GM23338 (cell line): ENCODE data around the gene NEK7. TPM values are rescaled to one million over a fixed set of nuclear protein-coding genes. Genes with fewer than 3 reads are reported as not detected.

Experiments
- ATAC-seq: fragments of 200-7000 bp; cut with Tn5 transposase; 3 replicates; pipeline ENCODE4 v1.9.1; 2020
- DNase-seq: peaks from one replicate; pipeline ENCODE4 v3.0.0-alpha.2; 2015; ENCODE audit warnings: low spot score
- H2AFZ ChIP-seq: fragments of 200-600 bp; sonication (generic); 2 replicates; pipeline ENCODE4 v1.8.0; 2016; ENCODE audit warnings: antibody characterized with exemption, mild to moderate bottlenecking, moderate library complexity
- H3F3A ChIP-seq: fragments of 200-600 bp; sonication (generic); replicated peaks from 2 replicates; pipeline ENCODE4 v1.8.0; 2017; ENCODE audit warnings: antibody characterized with exemption, mixed run types, low read depth
- H3K27ac ChIP-seq: fragments of 200-600 bp; sonication (generic); 2 replicates; pipeline ENCODE4 v1.6.1; 2016; ENCODE audit warnings: low read depth
- H3K27me3 ChIP-seq: fragments of 200-600 bp; sonication (generic); 2 replicates; pipeline ENCODE4 v1.8.0; 2016; ENCODE audit warnings: mild to moderate bottlenecking, mixed run types, moderate library complexity; ENCODE audit not compliant: insufficient read depth
- H3K36me3 ChIP-seq: fragments of 200-600 bp; sonication (generic); 2 replicates; pipeline ENCODE4 v1.8.0; 2016; ENCODE audit warnings: mild to moderate bottlenecking; ENCODE audit not compliant: insufficient read depth
- H3K4me1 ChIP-seq: fragments of 200-600 bp; sonication (generic); 2 replicates; pipeline ENCODE4 v1.8.0; 2016; ENCODE audit warnings: mild to moderate bottlenecking, moderate library complexity; ENCODE audit not compliant: insufficient read depth
- H3K4me2 ChIP-seq: fragments of 200-600 bp; sonication (generic); 2 replicates; pipeline ENCODE4 v1.7.1; 2017; ENCODE audit warnings: mixed run types
- H3K4me3 ChIP-seq: fragments of 200-600 bp; sonication (generic); 2 replicates; pipeline ENCODE4 v1.6.1; 2016; ENCODE audit warnings: mixed run types
- H3K79me2 ChIP-seq: fragments of 200-600 bp; sonication (generic); replicated peaks from 2 replicates; pipeline ENCODE4 v1.8.0; 2017; ENCODE audit warnings: mild to moderate bottlenecking; ENCODE audit not compliant: insufficient read depth
- H3K9me2 ChIP-seq: fragments of 200-600 bp; sonication (generic); 2 replicates; pipeline ENCODE4 v1.8.0; 2017; ENCODE audit not compliant: insufficient read depth
- H4K20me1 ChIP-seq: fragments of 200-600 bp; sonication (generic); replicated peaks from 2 replicates; pipeline ENCODE4 v1.8.0; 2017; ENCODE audit warnings: mild to moderate bottlenecking; ENCODE audit not compliant: insufficient read depth
- H3K27ac Mint-ChIP-seq: 2 replicates; pipeline ENCODE4 v1.8.0; 2020; ENCODE audit warnings: inconsistent platforms, mild to moderate bottlenecking, moderate library complexity, mixed read lengths
- H3K27me3 Mint-ChIP-seq: 3 replicates; pipeline ENCODE4 v1.8.0; 2022; ENCODE audit warnings: low read depth, mild to moderate bottlenecking, moderate library complexity, mixed read lengths, inconsistent platforms; ENCODE audit not compliant: insufficient read depth, poor library complexity
- H3K36me3 Mint-ChIP-seq: 3 replicates; pipeline ENCODE4 v1.8.0; 2021; ENCODE audit warnings: low read depth, mild to moderate bottlenecking, inconsistent platforms, moderate library complexity, mixed read lengths
- H3K4me1 Mint-ChIP-seq: 3 replicates; pipeline ENCODE4 v1.8.0; 2020; ENCODE audit warnings: mild to moderate bottlenecking, inconsistent platforms, mixed read lengths
- H3K4me3 Mint-ChIP-seq: 3 replicates; pipeline ENCODE4 v1.8.0; 2021; ENCODE audit warnings: moderate library complexity, mild to moderate bottlenecking, inconsistent platforms, mixed read lengths
- H3K9me3 Mint-ChIP-seq: 3 replicates; pipeline ENCODE4 v1.8.0; 2020; ENCODE audit warnings: moderate library complexity, mild to moderate bottlenecking, inconsistent platforms, mixed read lengths
- EZH2 ChIP-seq: fragments of 200-600 bp; sonication (generic); IDR thresholded peaks from one replicate; pipeline ENCODE4 v1.8.0; 2017; ENCODE audit warnings: antibody characterized with exemption, mild to moderate bottlenecking, low read depth; ENCODE audit not compliant: unreplicated experiment
- JUNB ChIP-seq: IDR thresholded peaks from one replicate; pipeline ENCODE4 v1.6.1; 2016; ENCODE audit warnings: antibody characterized with exemption; ENCODE audit not compliant: unreplicated experiment
- NANOG ChIP-seq: IDR thresholded peaks from 2 replicates; pipeline ENCODE4 v1.6.1; 2016; ENCODE audit warnings: antibody characterized with exemption, borderline replicate concordance
- POLR2AphosphoS5 ChIP-seq: IDR thresholded peaks from 2 replicates; pipeline ENCODE4 v1.6.1; 2016; ENCODE audit warnings: antibody characterized with exemption, low read depth
- STAT1 ChIP-seq: IDR thresholded peaks from one replicate; pipeline ENCODE4 v1.6.1; 2016; ENCODE audit warnings: antibody characterized with exemption; ENCODE audit not compliant: unreplicated experiment
- ZNF331 ChIP-seq: fragments of 250-450 bp; sonication (Bioruptor Pico); IDR thresholded peaks from 2 replicates; pipeline ENCODE4 v1.5.0; 2020; ENCODE audit warnings: low read depth, mild to moderate bottlenecking, moderate library complexity
- ZNF462 ChIP-seq: fragments of 250-450 bp; sonication (Bioruptor Pico); IDR thresholded peaks from 2 replicates; pipeline ENCODE4 v1.5.0; 2020; ENCODE audit warnings: mild to moderate bottlenecking, moderate library complexity
- polyA plus RNA-seq: library from polyadenylated mRNA; unstranded; fragments of >200 nt; fragmentation: Nextera tagmentation; extraction: Ambion mirVana; gene quantifications from 2 replicates; pipeline ENCODE4 v1.2.1, GENCODE V29; 2016
- total RNA-seq: library from RNA; depleted of rRNA; stranded (reverse); fragments of >200 nt; shearing (Covaris generic); gene quantifications from 2 replicates; pipeline ENCODE4 v1.2.3, GENCODE V29; 2014

The NEK7 gene
- total and polyA plus RNA-seq, 2 experiments from 2014 or later = 4.8 to 15.3 TPM

GRCh38 chr1:198232940-198233675 lies 76.3 kb downstream of the NEK7 start (continued):
- no peak for TF ChIP-seq ZNF462
- TF ChIP-seq ZNF331 (CRISPR knock-in tag) = no peak
- no peak for TF ChIP-seq POLR2AphosphoS5
- TF ChIP-seq STAT1 = no peak

- Mint-ChIP-seq H3K27ac (peak overlapping the region; percentile 70; the same call in 1 of the 2 replicates), H3K4me3 (0 out of 3 replicates have a peak overlapping the region, but pooled peaks have one; percentile 15), H3K9me3 (no peaks in the 10 kb centered on the region), H3K27me3 (no peaks in the 10 kb centered on the region), H3K4me1 (peaks cover 31% of the 10 kb centered on the region), H3K36me3 (no peaks in the 10 kb centered on the region)
- H3K9me2 ChIP-seq = no peaks in the 10 kb centered on the region
- H3K4me1 ChIP-seq = peaks cover 27% of the 10 kb centered on the region
- H3F3A ChIP-seq = no peaks in the 10 kb centered on the region
- no peaks in the 10 kb centered on the region for H3K27me3 ChIP-seq
- H2AFZ ChIP-seq = no peak overlapping the region
- no peak overlapping the region for H3K27ac ChIP-seq
- ATAC-seq = peak; percentile 86
- no peak overlapping the region for H3K4me3 ChIP-seq
- H3K4me2 ChIP-seq = peak overlapping the region; percentile 35
- H4K20me1 ChIP-seq = no peaks in the 10 kb centered on the region
- H3K36me3 ChIP-seq = no peaks in the 10 kb centered on the region
- H3K79me2 ChIP-seq = peaks cover 6% of the 10 kb centered on the region; the same call in 1 of the 2 replicates
- DNase-seq = no peak
- TF ChIP-seq ZNF331 (CRISPR knock-in tag) (no peak), EZH2 (no peak), NANOG (no peak), JUNB (no peak), ZNF462 (no peak)
These were observed 77.9 kb downstream of the NEK7 start for GRCh38 chr1:198234520-198235251.
